DMS153 (cell line): ENCODE data around the gene KCNMA1.

Experiments
- DNase-seq: peaks from one replicate; lab custom pipeline; 2025; lab: John Stamatoyannopoulos, UW

Gene KCNMA1

GRCh38 chr10:77152256-77152655 lies 485.4 kb downstream of the KCNMA1 start:
- DNase-seq: no peak

GRCh38 chr10:77151408-77151807 lies 486.2 kb downstream of the KCNMA1 start:
- DNase-seq: no peak

GRCh38 chr10:77149706-77150105 lies 487.9 kb downstream of the KCNMA1 start:
- DNase-seq: no peak

- no peak for DNase-seq
Measured at GRCh38 chr10:77149001-77149400, 488.6 kb downstream of the KCNMA1 start.

GRCh38 chr10:77147871-77148270 lies 489.7 kb downstream of the KCNMA1 start:
- DNase-seq: no peak

- no peak for DNase-seq
Measured at GRCh38 chr10:77146712-77147336, 490.8 kb downstream of the KCNMA1 start.

- no peak for DNase-seq
Measured at GRCh38 chr10:77144656-77145055, 493.0 kb downstream of the KCNMA1 start.

GRCh38 chr10:77139252-77140160 lies 498.1 kb downstream of the KCNMA1 start:
- DNase-seq: no peak

GRCh38 chr10:77138541-77138940 lies 499.1 kb downstream of the KCNMA1 start:
- no peak for DNase-seq

GRCh38 chr10:77135555-77135954 lies 502.1 kb downstream of the KCNMA1 start:
- no peak for DNase-seq

GRCh38 chr10:77131214-77131613 lies 506.4 kb downstream of the KCNMA1 start:
- no peak for DNase-seq

- DNase-seq: no peak
Measured at GRCh38 chr10:77127243-77127642, 510.4 kb downstream of the KCNMA1 start.

GRCh38 chr10:77125231-77125630 lies 512.4 kb downstream of the KCNMA1 start:
- DNase-seq: no peak

- no peak for DNase-seq
Measured at GRCh38 chr10:77123330-77123729, 514.3 kb downstream of the KCNMA1 start.

GRCh38 chr10:77121829-77122228 lies 515.8 kb downstream of the KCNMA1 start:
- DNase-seq: no peak

GRCh38 chr10:77120666-77121376 lies 516.8 kb downstream of the KCNMA1 start:
- DNase-seq: no peak

GRCh38 chr10:77120012-77120411 lies 517.6 kb downstream of the KCNMA1 start:
- DNase-seq: no peak

GRCh38 chr10:77118603-77119282 lies 518.9 kb downstream of the KCNMA1 start:
- no peak for DNase-seq

GRCh38 chr10:77117501-77117900 lies 520.1 kb downstream of the KCNMA1 start:
- DNase-seq: no peak

GRCh38 chr10:77116904-77117303 lies 520.7 kb downstream of the KCNMA1 start:
- DNase-seq: no peak

- DNase-seq: no peak
Measured at GRCh38 chr10:77114181-77114821, 523.3 kb downstream of the KCNMA1 start.
